Kidney (tissue), 22 donors: ENCODE results near the gene PCLO. TPM values are rescaled to one million over a fixed set of nuclear protein-coding genes. Genes with fewer than 3 reads are reported as not detected.
A peak's percentile ranks its signal among the peaks of the same experiment; 100 is the strongest.

Source experiments
- DNase-seq, 5 donors: peaks; one replicate each; pipeline ENCODE4 v3.0.0-alpha.2; 2013 to 2020
- FAIRE-seq: peaks from 2 replicates; lab custom pipeline; 2012; peaks lifted over from hg19 to GRCh38; lab: Jason Lieb, UNC
- H3K27ac ChIP-seq, 2 donors: one replicate each; pipeline ENCODE4 v1.7.0; 2013; ENCODE audit warnings: low read depth in 2 of 2, low read length in 2 of 2, inconsistent platforms in 1 of 2
- H3K27me3 ChIP-seq: one replicate; pipeline ENCODE4 v1.7.1; 2013; ENCODE audit warnings: low read length, inconsistent platforms; ENCODE audit not compliant: control insufficient read depth, insufficient read depth
- H3K36me3 ChIP-seq, 3 donors: one replicate each; pipeline versions ENCODE4 v1.7.0 to v1.7.1; 2013; ENCODE audit warnings: low read length in 3 of 3, control low read depth in 1 of 3, inconsistent platforms in 1 of 3; ENCODE audit not compliant: insufficient read depth in 3 of 3, control insufficient read depth in 2 of 3
- H3K4me1 ChIP-seq, 3 donors: one replicate each; pipeline versions ENCODE4 v1.7.0 to v1.7.1; 2013; ENCODE audit warnings: low read length in 3 of 3, inconsistent platforms in 1 of 3, low read depth in 1 of 3; ENCODE audit not compliant: control insufficient read depth in 2 of 3, insufficient read depth in 2 of 3
- H3K4me3 ChIP-seq, 3 donors: one replicate each; pipeline versions ENCODE4 v1.7.0 to v1.8.1; 2013; ENCODE audit warnings: low read length in 3 of 3, control low read depth in 1 of 3, inconsistent platforms in 1 of 3
- H3K9ac ChIP-seq, 3 donors: one replicate each; pipeline versions ENCODE4 v1.7.0 to v1.7.1; 2013; ENCODE audit warnings: low read length in 3 of 3, control low read depth in 1 of 3, inconsistent platforms in 1 of 3
- H3K9me3 ChIP-seq, 3 donors: one replicate each; pipeline versions ENCODE4 v1.7.0 to v1.7.1; 2013; ENCODE audit warnings: low read length in 3 of 3, control low read depth in 1 of 3, inconsistent platforms in 1 of 3; ENCODE audit not compliant: control insufficient read depth in 2 of 3, insufficient read depth in 1 of 3
- CTCF ChIP-seq: IDR thresholded peaks from 3 replicates; pipeline ENCODE4 v1.5.1; 2012; ENCODE audit warnings: mild to moderate bottlenecking, moderate library complexity, borderline replicate concordance; ENCODE audit not compliant: insufficient read depth; ENCODE audit errors: extremely low read depth
- intact Hi-C: fragments of 100-400 bp; cut with DNase I; formaldehyde crosslinking; loops from one replicate; pipeline ENCODE4 v1.11.1; 2022
- long read RNA-seq, 10 donors: library from polyadenylated mRNA in 1 of 10; unstranded in 1 of 10; transcript quantifications; one replicate each; pipeline ENCODE4 v2.0.0 and lab custom pipeline, GENCODE V29; 2021 to 2026
- polyA plus RNA-seq: library from polyadenylated mRNA; stranded (reverse); fragments of 350-450 nt; fragmentation: Illumina TruSeq; extraction: RNeasy Lipid Tissue Mini Kit (QIAGEN cat#74804); gene quantifications from one replicate; pipeline ENCODE4 v1.2.3, GENCODE V29; 2014; ENCODE audit warnings: low read depth, low replicate concordance; ENCODE audit not compliant: insufficient read depth
- total RNA-seq: library from RNA; stranded (reverse); fragmentation: NEBNext Ultra II Directional; extraction: Animal tissue kit (Norgen Biotek cat#: 25700); gene quantifications from one replicate; pipeline ENCODE4 v1.2.1, GENCODE V29; 2021
- donor health status: control.
- donor health status: control.
- donor health status: control.
- donor health status: control.
- donor health status: control.
- donor health status: DM: yes; HTN: yes; CAD: no.
- donor health status: Normal renal cell carcinoma (clear cell type).

PCLO gene
- total RNA-seq: 12.0 TPM
- 4.0 TPM for polyA plus RNA-seq
- long read RNA-seq, donor 1, partial matches to known transcripts: 0 of 2 reads
- long read RNA-seq, donor 1, other reads (novel, unspliced or antisense): 0 of 2 reads
- long read RNA-seq, donor 2: 0 reads
- long read RNA-seq, donor 3, partial matches to known transcripts: 0 of 1 reads
- long read RNA-seq, donor 3, other reads (novel, unspliced or antisense): 0 of 1 reads
- long read RNA-seq, donor 4: 0 reads
- long read RNA-seq, donor 5: 0 reads
- long read RNA-seq, donor 6: 0 reads
- long read RNA-seq, donor 7, partial matches to known transcripts: 4 of 9 reads
- long read RNA-seq, donor 7, other reads (novel, unspliced or antisense): 5 of 9 reads
- long read RNA-seq, donor 8, partial matches to known transcripts: 0 of 4 reads
- long read RNA-seq, donor 8, other reads (novel, unspliced or antisense): 0 of 4 reads
- long read RNA-seq, donor 9: 0 reads
- long read RNA-seq, donor 10, partial matches to known transcripts: 0 of 7 reads
- long read RNA-seq, donor 10, other reads (novel, unspliced or antisense): 0 of 7 reads

GRCh38 chr7:83162402-83163256 is at the start of gene PCLO:
Gene PCLO, minus strand, starts transcription at chr7:83162884. Its CDS starts 292 bp downstream, at chr7:83162592.
- intact Hi-C loops: no loop called here
- no peak for FAIRE-seq
- peak within 1 kb of the TSS; percentile 28 to 42 (median 41) for H3K9ac ChIP-seq

GRCh38 chr7:83211685-83212084 is 49.0 kb upstream of the PCLO start:
- no peaks in the 10 kb centered on the region for H3K36me3 ChIP-seq
- no peak overlapping the region for H3K27ac ChIP-seq
- no peak for FAIRE-seq
- no peak overlapping the region for H3K9ac ChIP-seq
- intact Hi-C loops: no loop called here
- no peaks in the 10 kb centered on the region for H3K27me3 ChIP-seq
- no peak for DNase-seq
- no peak overlapping the region for H3K4me3 ChIP-seq
- H3K9me3 ChIP-seq: no peaks in the 10 kb centered on the region
- no peak for TF ChIP-seq CTCF
- no peaks in the 10 kb centered on the region for H3K4me1 ChIP-seq

More at GRCh38 chr7:83162402-83163256, at the start of gene PCLO:
- Histone ChIP-seq H3K9me3 (no peaks in the 10 kb centered on the region), H3K36me3 (no peaks in the 10 kb centered on the region), H3K4me1 (no peaks in the 10 kb centered on the region), H3K27ac (peak within 1 kb of the TSS; percentile 48 to 80), H3K4me3 (peak within 1 kb of the TSS; percentile 71 to 90 (median 80)), H3K27me3 (no peaks in the 10 kb centered on the region)
- TF ChIP-seq CTCF: no peak
- peak; percentile 94 to 96 (median 95) for DNase-seq

- H3K9me3 ChIP-seq: no peaks in the 10 kb centered on the region
- DNase-seq (no peak), FAIRE-seq (no peak)
- H3K9ac ChIP-seq: no peak overlapping the region
- no peak overlapping the region for H3K4me3 ChIP-seq
- H3K36me3 ChIP-seq: no peaks in the 10 kb centered on the region
- no peaks in the 10 kb centered on the region for H3K27me3 ChIP-seq
- H3K4me1 ChIP-seq: no peaks in the 10 kb centered on the region
- no peak for TF ChIP-seq CTCF
- intact Hi-C loops: no loop called here
- no peak overlapping the region for H3K27ac ChIP-seq
Observed at GRCh38 chr7:83210479-83210878, 47.8 kb upstream of the PCLO start.
